Stimulated activated CD4-positive, alpha-beta T cell treated with anti-CD3 and anti-CD28 coated beads, TNF-alpha, amount 100 ng/mL, for 4 hours (primary cell): ENCODE data around the gene TSPAN3.

Source experiments
- DNase-seq, 3 experiments: peaks; one replicate each; pipeline ENCODE4 v3.0.0-alpha.2; 2020; ENCODE audit warnings: low read depth in 3 of 3

TSPAN3 gene

GRCh38 chr15:77023576-77024272 is 47.2 kb downstream of the TSPAN3 start:
- DNase-seq, result no peak

- no peak for DNase-seq
Measured at GRCh38 chr15:77022646-77023575, 48.0 kb downstream of the TSPAN3 start.

- DNase-seq, result no peak
Measured at GRCh38 chr15:77021803-77022381, 49.0 kb downstream of the TSPAN3 start.

- DNase-seq, result no peak
Measured at GRCh38 chr15:77021088-77021481, 49.8 kb downstream of the TSPAN3 start.

GRCh38 chr15:77020348-77021087 is 50.4 kb downstream of the TSPAN3 start:
- DNase-seq, result no peak

- no peak for DNase-seq
Measured at GRCh38 chr15:77019521-77020331, 51.2 kb downstream of the TSPAN3 start.

- no peak for DNase-seq
Measured at GRCh38 chr15:77018796-77019505, 52.0 kb downstream of the TSPAN3 start.

- DNase-seq, result no peak
Measured at GRCh38 chr15:77017761-77018720, 52.9 kb downstream of the TSPAN3 start.

- DNase-seq, result no peak
Measured at GRCh38 chr15:77017091-77017660, 53.7 kb downstream of the TSPAN3 start.

GRCh38 chr15:77016321-77016695 is 54.6 kb downstream of the TSPAN3 start:
- no peak for DNase-seq

GRCh38 chr15:77015646-77016320 is 55.1 kb downstream of the TSPAN3 start:
- DNase-seq, result no peak

GRCh38 chr15:77014132-77015081 is 56.5 kb downstream of the TSPAN3 start:
- no peak for DNase-seq

- DNase-seq, result peak; percentile 59 to 84 (median 76)
Measured at GRCh38 chr15:77013776-77014131, 57.2 kb downstream of the TSPAN3 start.

- no peak for DNase-seq
Measured at GRCh38 chr15:77012868-77013267, 58.0 kb downstream of the TSPAN3 start.

GRCh38 chr15:77012117-77012712 is 58.7 kb downstream of the TSPAN3 start:
- no peak for DNase-seq

GRCh38 chr15:77010857-77011256 is 60.1 kb downstream of the TSPAN3 start:
- DNase-seq, result no peak

GRCh38 chr15:77010312-77010686 is 60.6 kb downstream of the TSPAN3 start:
- no peak for DNase-seq
